Fibroblast of pulmonary artery (primary cell): ENCODE results near the gene UBR4.

ENCODE experiments used
- DNase-seq: peaks from one replicate; pipeline ENCODE4 v3.0.0-alpha.2; 2010; ENCODE audit warnings: low read depth
- H3K4me3 ChIP-seq: replicated peaks from 2 replicates; pipeline ENCODE4 v1.5.1; 2011; ENCODE audit warnings: low read depth, mild to moderate bottlenecking, control low read depth, low read length, moderate library complexity
- CTCF ChIP-seq: IDR thresholded peaks from 2 replicates; pipeline ENCODE4 v1.5.1; 2011; ENCODE audit warnings: mild to moderate bottlenecking, control low read depth, low read length, inconsistent platforms; ENCODE audit errors: missing control alignments

UBR4 gene

GRCh38 chr1:19036041-19036812 is 173.8 kb downstream of the UBR4 start:
- no peak overlapping the region for H3K4me3 ChIP-seq
- DNase-seq, result no peak
- TF ChIP-seq CTCF, result no peak

GRCh38 chr1:19035377-19036040 is 174.6 kb downstream of the UBR4 start:
- TF ChIP-seq CTCF, result no peak
- no peak overlapping the region for H3K4me3 ChIP-seq
- no peak for DNase-seq

DNA sequence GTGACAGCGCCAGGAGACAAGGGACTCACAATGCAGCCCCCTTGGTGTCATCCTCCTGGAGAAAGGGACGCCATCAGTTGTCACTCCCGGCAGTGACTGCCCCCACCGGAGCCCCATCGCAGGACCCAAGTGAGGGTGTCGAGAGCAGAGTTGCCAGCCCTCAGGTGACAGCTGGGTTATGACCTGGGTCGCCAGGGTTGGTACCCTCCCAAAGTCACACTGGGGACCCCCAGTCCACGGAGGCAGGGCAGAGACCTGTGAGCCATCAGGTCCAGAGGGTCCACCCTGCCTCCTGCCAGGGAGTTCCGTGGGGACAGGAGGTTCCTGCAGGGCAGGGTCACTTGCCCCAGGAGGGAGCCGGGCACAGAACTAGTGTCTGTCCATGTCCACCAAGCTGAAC is 175.3 kb downstream of the UBR4 start:
- DNase-seq, result no peak
- H3K4me3 ChIP-seq, result no peak overlapping the region
- TF ChIP-seq CTCF, result no peak

- no peak for DNase-seq
- no peak overlapping the region for H3K4me3 ChIP-seq
- TF ChIP-seq CTCF, result no peak
These were observed 176.0 kb downstream of the UBR4 start for GRCh38 chr1:19033926-19034680.

DNA sequence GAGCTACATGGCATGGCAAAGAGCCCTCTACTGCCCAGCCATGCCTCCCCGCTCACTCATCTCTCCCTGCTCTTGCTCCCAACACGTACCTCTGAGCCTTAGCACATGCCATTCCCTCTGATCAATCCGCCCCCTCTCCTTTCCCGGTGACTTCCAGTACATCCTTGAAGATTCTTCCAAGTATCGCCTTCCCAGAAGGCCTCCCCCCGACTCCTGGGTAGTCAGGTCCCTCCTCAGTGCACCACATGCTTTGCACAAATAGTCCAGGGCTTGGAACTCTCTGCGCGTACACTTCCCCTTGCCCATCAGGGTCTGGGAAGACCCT is 176.6 kb downstream of the UBR4 start:
- TF ChIP-seq CTCF, result no peak
- H3K4me3 ChIP-seq, result no peak overlapping the region
- no peak for DNase-seq

DNA sequence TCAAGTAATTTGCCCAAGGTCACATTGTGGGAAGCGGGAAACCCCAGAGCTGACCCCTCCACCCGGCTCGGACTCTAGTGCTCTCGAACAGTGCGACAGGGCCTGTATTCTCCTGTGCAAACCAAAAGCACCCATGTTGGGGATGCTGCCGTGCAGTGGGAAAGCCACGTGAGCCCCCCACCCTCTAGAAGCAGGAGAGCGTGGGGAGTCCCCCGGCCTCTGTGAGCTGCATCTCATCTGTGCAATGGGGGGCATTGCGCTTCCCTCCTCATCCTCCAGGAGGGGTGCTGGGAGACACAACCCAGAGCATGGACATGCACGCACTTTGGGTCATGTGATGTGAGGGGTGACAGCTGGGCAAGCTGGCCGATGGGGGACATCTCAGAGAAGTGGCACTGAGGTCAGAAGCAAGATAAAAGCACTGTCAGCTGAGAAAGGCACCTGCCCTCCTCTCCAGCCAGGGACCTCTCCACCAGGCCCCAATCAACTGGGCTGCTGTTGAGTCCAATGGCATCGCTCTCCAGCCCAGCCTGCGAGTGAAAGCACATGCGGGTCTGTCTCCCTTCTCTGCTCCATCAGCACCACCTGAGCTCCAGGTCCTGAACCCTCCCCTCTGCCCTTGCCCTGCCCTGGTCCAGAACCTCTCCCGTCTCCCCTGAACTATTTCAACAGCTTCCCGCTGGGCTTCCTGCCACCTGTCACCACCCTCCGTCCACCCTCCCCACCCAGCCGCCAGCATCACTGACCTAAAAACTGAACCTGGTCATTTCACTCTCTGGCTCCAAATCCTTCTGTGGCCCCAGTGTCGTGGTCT is 177.2 kb downstream of the UBR4 start:
- TF ChIP-seq CTCF, result no peak
- H3K4me3 ChIP-seq, result no peak overlapping the region
- DNase-seq, result no peak
